ENCODE results near the gene PET100.

The PET100 gene

DNA sequence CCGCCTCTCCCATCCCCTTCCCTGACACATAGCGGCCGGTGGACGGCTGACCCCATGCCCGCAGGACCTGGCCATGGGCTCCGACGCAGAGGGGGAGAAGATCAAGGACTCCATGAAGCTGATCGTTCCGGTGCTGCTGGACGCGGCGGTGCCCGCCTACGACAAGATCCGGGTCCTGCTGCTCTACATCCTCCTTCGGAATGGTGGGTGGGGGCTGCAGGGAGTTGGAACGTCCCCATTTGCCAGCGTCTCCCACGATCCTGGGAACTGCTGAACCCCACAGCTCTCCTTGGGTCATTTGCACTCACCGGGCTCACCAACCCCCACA lies 14.9 kb downstream of the PET100 start:
- in situ Hi-C loops (cut with MboI; ENCODE audit: low sequenced_read_pairs, unreplicated experiment): no loop called here
- TF ChIP-seq, protein P1, sequence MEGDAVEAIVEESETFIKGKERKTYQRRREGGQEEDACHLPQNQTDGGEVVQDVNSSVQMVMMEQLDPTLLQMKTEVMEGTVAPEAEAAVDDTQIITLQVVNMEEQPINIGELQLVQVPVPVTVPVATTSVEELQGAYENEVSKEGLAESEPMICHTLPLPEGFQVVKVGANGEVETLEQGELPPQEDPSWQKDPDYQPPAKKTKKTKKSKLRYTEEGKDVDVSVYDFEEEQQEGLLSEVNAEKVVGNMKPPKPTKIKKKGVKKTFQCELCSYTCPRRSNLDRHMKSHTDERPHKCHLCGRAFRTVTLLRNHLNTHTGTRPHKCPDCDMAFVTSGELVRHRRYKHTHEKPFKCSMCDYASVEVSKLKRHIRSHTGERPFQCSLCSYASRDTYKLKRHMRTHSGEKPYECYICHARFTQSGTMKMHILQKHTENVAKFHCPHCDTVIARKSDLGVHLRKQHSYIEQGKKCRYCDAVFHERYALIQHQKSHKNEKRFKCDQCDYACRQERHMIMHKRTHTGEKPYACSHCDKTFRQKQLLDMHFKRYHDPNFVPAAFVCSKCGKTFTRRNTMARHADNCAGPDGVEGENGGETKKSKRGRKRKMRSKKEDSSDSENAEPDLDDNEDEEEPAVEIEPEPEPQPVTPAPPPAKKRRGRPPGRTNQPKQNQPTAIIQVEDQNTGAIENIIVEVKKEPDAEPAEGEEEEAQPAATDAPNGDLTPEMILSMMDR (IDR thresholded peaks at IDR 0.05; ENCODE audit: borderline replicate concordance, control extremely low read depth, extremely low read depth, insufficient read depth, missing control alignments): no peak
- no peak for DNase-seq (ENCODE audit: low spot score)

DNA sequence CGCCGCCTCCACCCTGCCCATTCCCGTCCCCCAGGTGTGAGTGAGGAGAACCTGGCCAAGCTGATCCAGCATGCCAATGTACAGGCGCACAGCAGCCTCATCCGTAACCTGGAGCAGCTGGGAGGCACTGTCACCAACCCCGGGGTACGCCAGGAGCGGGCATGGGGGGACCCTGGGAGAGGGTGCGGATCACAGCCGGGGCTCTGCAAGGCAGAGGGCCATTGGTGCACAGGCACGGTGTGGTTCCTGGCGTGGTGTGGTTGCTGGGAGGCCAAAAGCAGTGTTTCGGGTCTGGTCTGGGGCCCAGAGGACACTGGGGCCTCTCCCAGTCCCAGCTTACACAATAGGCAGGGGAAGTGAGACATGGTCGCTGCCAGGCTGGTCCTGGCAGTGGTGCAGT lies 15.6 kb downstream of the PET100 start:
- DNase-seq (ENCODE audit: low spot score): no peak
- in situ Hi-C loops (cut with MboI; ENCODE audit: low sequenced_read_pairs, unreplicated experiment): no loop called here
- TF ChIP-seq, protein P1 (IDR thresholded peaks at IDR 0.05; ENCODE audit: borderline replicate concordance, control extremely low read depth, extremely low read depth, insufficient read depth, missing control alignments): no peak

DNA sequence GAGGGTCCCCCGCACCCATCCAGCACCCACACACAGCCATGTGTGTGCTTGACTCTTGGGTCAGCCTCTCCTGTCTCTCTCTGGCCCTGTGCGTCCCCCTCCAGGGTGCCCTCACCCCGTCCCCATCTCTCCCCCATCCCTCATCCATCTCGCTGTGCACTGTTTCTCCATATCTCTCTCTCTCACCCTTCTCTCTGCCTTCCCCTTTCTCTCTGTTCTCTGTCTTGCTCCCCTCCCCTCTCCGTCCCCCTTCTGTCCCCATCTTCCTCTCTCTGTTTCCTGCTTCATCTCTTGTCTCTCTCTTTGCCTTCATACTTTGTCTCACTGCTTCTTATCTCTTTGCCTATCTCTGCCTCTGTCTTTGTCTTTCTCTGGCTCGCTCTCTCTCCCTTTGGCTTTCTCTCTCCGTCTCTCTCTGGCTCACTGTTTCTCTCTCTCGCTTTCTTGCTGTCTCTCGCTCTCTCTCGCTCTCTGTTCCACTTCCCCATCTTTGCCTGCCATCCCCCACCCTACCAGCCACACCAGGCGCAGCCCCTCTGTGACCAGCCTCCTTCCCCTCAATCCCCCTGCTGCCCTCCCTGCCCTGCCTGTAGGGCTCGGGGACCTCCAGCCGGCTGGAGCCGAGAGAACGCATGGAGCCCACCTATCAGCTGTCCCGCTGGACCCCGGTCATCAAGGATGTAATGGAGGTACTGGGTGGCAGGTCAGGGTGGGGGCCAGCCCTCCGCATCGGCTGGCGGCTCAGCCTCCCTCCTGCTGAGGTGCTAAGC lies 16.2 kb downstream of the PET100 start:
- DNase-seq (ENCODE audit: low spot score): no peak
- in situ Hi-C loops (cut with MboI; ENCODE audit: low sequenced_read_pairs, unreplicated experiment): no loop called here
- TF ChIP-seq, protein P1 (IDR thresholded peaks at IDR 0.05; ENCODE audit: borderline replicate concordance, control extremely low read depth, extremely low read depth, insufficient read depth, missing control alignments): no peak

DNA sequence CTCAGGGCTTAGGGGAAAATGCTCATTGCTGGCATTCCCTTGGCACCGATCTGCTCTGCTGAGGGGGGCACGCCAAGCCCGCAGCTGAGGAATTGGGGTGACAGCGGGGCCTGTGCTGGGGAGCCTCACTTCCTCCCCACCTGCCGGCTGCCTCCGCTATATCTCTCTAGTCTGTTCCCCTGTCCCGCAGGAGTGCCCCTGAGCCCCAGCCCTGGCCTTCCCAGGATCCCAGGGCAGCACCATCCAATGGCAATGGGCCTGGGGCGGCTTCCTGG lies 16.8 kb downstream of the PET100 start:
- in situ Hi-C loops (cut with MboI; ENCODE audit: low sequenced_read_pairs, unreplicated experiment): no loop called here
- TF ChIP-seq, protein P1 (IDR thresholded peaks at IDR 0.05; ENCODE audit: borderline replicate concordance, control extremely low read depth, extremely low read depth, insufficient read depth, missing control alignments): no peak

DNA sequence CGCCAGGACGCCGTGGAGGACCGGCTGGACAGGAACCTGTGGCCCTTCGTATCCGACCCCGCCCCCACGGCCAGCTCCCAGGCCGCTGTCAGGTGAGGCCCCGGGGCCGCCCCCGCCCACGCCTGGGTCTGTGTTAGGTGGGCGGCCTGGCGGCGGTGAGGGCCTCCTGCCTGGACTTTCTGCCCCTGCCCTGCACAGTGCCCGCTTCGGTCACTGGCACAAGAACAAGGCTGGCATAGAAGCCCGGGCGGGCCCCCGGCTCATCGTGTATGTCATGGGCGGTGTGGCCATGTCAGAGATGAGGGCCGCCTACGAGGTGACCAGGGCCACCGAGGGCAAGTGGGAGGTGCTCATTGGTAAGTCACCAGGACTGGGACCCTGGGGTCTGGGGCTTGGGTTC lies 17.6 kb downstream of the PET100 start:
- DNase-seq (ENCODE audit: low spot score): no peak
- TF ChIP-seq, protein P1 (IDR thresholded peaks at IDR 0.05; ENCODE audit: borderline replicate concordance, control extremely low read depth, extremely low read depth, insufficient read depth, missing control alignments): no peak
- in situ Hi-C loops (cut with MboI; ENCODE audit: low sequenced_read_pairs, unreplicated experiment): no loop called here

More for the DNA sequence above, 16.8 kb downstream of the PET100 start:
- no peak for DNase-seq (ENCODE audit: low spot score)

DNA sequence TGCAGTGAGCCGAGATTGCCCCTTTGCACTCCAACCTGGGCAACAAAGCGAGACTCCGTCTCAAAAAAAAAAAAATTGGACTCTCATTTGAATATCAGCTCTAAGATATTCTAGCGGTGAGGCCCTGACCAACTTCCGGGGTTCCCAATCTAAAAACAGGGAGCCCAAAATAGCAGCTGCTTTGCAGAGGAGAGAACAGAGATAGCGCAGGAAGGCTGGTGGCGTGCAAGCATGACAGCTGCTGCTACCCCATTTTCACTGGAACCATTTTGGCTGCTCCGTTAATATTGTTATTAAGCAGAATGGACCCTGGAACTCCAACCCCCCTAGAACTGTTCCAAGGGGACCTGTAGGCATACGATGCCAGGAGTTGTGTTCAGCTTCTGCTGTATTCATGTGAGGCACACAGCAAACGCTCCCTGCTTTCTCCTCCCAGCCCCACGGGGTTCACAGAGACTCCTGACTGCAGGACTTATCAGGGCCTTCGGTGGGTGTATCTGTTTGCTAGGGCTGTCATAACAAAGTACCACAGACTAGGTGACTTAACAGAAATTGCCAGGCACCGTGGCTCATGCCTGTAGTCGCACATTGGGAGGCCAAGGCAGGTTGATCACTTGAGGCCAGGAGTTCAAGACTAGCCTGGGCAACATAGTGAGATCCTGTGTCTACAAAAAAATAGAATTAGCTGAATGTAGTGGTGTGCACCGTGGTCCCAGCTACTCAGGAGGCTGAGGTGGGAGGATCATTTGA lies 18.8 kb downstream of the PET100 start:
- TF ChIP-seq, protein P1 (IDR thresholded peaks at IDR 0.05; ENCODE audit: borderline replicate concordance, control extremely low read depth, extremely low read depth, insufficient read depth, missing control alignments): no peak
- no peak for DNase-seq (ENCODE audit: low spot score)
- in situ Hi-C loops (cut with MboI; ENCODE audit: low sequenced_read_pairs, unreplicated experiment): no loop called here
